Activated CD4-positive, alpha-beta T cell treated with anti-CD3 and anti-CD28 coated beads, Interleukin-2, amount 50 U/mL, for 1 hour (primary cell): ENCODE data around the gene SRCAP.

ENCODE experiments used
- DNase-seq: peaks from one replicate; pipeline ENCODE4 v3.0.0-alpha.2; 2020

Gene SRCAP

DNA sequence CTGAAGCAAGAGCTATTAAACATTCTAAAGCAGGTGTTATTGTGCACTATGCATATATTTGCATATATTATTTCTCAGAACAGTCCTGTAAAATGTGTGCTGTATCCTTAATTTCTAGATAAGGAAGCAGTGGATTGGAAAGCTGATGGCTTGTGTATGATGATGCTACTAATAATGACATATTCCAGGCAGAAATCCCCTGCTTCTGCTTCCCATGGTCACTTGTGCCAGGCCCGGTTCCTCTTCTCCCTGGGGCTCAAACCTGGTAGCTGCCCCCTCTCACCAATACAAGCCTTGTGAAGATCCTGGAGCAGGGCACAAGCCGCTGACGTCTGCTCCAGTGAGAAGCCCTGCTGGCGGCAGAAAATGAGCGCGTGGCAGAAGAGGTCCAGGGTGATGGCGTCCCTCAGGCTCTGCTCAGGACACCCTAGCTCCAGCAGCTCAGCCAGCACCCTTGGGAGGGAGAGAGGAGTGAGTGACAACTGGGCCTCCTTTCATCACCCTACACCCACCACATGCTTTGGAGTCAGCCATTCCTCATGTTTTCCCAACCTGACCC, 61.1 kb downstream of the SRCAP start:
- no peak for DNase-seq

DNA sequence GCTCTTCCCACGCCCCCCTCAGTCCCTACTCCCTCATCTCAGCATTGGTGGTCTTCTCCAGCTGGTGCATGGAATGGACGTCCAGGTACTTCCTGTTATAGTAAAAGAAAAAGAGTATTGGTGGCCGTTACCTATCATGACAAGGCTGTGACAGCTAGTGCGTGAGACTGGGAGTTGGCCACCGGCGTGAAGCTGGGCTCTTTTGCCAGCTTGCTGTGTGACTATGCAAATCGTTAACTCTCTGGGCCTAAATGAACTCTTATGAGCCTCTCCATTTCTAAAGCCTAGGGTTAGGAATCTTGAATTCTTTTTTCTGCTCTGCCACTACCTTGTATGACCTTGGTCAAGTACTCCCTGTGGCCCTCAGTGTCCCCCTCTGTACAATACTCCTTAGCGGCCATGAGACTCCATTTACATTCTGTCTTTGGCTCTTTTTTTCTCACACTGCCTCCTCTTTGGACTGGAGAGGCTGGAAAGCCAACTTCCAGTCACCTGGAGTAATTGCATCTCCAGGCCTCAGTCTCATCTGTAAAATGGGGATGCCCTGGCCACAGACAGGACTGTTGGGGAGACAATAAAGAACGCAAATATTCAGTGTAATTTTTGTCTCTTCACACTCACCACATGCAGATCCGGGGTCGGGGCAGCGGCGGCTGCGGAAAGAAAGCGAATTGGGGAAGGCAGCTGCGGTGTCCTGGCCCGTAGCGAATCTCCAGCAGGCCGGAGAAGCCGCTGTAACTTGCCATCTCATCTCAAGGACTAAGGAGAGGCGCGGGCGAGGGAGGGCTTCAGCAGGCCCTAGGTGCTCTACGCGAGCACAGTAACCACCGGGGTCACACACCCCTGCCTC, 61.8 kb downstream of the SRCAP start:
- no peak for DNase-seq

DNA sequence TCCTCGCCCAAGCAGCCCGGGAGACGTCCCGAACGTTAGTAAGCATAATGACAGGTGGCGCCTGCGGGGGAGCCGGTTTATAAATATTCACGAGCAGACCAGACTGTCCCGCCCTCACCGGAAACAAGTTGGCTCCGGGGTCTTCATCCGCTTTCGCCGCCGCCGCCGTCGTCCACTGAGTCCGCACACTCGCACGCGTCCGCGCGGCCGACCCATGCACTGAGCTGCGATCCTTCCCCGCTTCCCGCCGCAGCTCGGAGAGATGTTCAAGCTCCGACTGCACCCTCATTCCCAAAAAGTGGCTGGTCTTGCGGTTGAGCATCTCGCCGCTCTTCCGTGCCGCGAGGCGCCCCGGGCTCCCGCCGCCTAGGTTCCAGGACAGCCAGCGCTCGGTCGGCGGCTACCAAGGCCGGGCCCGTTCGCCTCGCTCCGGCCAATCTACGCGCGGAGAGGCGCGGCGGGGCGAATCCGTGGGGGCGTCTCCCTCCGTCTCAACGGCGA, 62.5 kb downstream of the SRCAP start:
- DNase-seq, result peak; percentile 28

DNA sequence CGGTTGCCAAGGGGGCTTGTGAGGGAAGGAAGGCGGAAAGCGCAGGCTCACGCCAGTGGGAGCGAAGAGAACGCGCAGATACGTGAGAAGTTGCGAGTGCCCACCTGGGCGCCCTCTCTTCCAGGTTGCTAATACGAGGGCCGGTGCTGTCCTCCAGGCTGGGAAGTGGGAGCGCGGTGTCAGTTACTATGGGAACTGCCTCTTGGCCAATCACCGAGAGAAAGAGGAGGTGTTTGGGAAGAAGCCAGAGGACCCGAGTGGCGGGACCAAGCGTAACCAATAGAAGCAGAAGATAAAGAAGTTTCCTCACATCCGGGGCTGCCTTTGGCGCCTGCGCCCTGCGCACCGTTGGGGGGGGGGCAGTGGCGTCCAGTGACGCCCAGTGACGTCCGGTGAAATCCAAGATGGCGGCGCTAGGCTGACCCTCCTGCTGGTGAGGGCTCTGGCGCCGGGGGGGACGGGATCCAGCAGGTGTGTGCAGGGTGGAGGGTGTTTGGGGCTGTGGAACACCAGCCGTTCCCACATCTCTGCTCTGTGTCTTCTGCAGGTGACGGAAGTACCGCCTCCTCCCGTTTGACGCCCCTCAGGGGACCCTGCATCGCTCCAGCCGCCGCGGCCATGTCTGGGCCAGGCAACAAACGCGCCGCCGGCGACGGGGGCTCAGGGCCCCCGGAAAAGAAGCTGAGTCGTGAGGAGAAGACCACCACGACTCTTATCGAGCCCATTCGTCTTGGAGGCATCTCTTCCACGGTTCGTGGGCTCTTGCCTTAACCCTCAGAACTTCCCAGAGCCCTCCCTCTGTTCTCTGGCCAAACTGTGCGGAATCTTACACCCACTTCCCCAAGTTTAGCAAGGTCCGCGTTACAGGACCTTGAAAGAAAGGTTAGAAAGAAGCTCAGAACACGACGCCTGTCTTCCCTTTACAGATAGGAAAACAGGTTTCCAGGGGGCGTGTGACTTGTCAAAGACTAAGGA, 63.2 kb downstream of the SRCAP start, which contains the start of the genes CFAP119 and RNF40:
Gene CFAP119 (minus strand): TSS at position 135 of the 975 bp plus-strand sequence. CDS start 314 bp downstream, outside the sequence.
Gene RNF40 (plus strand): TSS at position 395 of the 975 bp plus-strand sequence. CDS start 224 bp downstream, at position 619.
- peak; percentile 81 for DNase-seq

DNA sequence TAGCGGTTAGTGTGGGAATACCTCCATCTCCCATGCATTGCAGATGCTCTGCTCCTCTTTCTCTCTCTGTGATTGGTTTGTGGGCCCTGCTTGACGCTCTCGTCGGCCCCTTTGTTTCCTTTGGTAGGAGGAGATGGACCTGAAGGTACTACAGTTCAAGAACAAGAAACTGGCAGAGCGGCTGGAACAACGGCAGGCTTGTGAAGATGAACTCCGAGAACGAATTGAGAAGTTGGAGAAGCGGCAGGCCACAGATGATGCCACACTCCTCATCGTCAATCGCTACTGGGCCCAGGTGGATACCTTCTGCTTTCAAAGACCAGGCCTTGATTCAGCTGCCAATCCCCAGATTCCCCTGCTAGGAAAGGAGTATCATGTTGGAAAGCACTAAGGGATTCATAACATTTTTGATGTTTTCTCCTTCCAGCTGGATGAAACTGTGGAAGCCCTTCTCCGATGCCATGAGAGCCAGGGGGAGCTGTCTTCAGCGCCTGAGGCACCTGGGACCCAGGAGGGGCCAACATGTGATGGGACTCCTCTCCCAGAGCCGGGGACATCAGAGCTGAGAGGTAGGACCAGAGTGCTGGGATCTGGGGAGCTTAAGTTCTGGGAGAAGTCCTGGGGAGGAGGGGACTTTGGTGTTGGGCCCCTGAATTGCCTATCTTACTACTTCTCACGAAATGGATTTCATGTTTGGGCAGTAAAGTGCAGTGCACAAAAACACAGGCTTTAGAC, 64.2 kb downstream of the SRCAP start:
- DNase-seq, result no peak

DNA sequence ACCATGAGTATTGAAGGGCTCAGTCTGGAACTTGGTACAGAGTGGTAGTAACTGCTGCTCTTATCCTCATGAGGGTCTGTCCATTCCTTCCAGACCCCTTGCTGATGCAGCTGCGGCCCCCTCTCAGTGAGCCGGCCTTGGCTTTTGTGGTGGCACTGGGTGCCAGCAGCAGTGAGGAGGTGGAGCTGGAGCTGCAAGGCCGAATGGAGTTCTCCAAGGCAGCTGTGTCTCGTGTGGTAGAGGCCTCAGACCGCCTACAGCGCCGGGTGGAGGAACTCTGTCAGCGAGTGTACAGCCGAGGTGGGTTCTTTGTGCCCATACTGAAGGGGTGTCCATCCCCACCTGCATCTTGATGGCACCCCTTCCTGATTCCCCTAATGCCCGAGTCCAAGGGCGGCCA, 65.1 kb downstream of the SRCAP start:
- DNase-seq, result no peak

DNA sequence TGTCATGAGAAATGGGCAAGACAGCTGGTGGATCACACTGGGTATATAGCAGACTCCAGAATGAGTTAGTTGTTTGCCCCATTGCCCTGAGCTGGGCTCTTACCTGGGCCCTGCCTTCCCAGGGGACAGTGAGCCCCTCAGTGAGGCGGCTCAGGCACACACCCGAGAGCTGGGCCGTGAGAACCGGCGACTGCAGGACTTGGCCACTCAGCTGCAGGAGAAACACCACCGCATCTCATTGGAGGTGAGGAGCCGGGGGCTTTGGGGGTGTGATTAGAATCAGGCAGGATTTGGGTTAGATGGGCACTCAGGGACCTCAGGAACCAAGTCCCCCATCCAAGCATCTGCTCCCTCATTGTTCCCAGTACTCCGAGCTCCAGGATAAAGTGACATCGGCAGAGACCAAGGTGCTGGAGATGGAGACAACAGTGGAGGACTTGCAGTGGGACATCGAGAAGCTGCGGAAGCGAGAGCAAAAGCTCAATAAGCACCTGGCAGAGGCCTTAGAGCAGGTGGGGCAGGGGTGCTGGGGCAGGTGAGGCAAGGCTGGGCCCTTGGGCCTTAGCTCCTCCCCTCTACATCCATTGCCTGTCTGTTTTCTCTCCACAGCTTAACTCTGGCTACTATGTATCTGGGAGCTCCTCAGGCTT, 66.0 kb downstream of the SRCAP start:
- DNase-seq, result no peak

DNA sequence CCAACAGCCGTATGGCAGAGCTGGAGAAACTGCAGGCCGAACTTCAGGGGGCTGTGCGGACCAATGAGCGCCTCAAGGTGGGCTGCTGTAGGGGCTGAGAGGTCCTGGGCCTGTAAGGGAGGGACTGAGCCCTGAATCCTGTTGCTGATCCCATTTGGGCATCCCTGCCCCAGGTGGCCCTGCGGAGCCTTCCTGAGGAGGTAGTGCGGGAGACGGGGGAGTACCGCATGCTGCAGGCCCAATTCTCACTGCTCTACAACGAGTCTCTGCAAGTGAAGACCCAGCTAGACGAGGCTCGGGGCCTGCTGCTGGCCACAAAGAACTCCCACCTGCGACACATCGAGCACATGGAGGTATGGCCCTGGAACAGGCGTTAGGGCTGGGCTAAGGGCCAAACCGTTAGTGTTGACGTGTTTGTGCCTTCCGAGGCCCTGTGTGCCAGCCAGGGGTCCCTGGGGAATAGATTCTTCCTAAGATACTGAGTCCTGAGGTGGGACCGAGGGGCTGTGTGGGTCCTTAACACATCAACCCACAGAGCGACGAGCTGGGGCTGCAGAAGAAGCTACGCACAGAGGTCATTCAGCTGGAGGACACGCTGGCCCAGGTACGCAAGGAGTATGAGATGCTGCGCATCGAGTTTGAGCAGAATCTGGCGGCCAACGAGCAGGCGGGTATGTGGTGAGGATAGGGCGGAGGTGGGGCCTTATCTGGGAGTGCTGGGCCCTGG, 67.4 kb downstream of the SRCAP start:
- no peak for DNase-seq

DNA sequence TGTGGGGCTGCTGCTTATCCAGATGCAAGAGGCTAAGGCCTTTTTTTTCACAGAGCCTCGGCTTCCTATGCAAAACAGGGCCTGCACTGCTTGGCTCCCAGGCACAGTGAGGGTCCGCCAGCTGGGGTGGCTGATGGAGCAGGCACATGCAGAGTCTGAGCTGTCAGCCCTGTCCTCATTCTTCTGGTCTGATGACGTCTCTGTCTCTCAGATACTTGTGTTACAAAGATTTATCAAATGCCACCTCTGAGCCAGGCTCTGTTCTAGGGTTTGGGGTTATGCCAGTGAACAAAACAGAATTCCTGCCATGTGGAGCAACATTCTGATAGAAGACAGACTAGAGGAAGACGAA, 67.9 kb downstream of the SRCAP start:
- no peak for DNase-seq

DNA sequence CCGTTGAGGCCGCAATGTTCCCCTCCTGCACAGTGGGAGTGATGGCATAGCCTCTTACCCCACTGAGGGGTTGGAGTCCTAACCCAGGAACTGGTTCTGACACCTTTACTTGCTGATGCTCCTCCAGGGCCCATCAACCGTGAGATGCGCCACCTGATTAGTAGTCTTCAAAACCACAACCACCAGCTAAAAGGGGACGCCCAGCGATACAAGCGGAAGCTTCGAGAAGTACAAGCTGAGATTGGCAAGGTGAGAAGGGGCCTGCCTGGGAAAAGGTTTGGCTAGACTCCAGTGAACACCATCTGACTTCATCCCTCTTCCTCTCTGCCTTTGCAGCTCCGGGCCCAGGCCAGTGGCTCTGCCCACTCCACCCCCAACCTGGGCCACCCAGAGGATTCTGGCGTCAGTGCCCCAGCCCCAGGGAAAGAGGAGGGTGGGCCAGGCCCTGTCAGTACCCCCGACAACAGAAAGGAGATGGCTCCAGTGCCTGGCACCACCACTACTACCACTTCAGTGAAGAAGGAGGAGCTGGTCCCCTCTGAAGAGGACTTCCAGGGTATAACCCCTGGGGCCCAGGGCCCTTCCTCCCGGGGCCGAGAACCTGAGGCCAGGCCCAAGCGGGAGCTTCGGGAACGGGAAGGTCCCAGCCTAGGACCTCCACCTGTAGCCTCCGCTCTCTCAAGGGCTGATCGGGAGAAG, 68.9 kb downstream of the SRCAP start:
- no peak for DNase-seq

DNA sequence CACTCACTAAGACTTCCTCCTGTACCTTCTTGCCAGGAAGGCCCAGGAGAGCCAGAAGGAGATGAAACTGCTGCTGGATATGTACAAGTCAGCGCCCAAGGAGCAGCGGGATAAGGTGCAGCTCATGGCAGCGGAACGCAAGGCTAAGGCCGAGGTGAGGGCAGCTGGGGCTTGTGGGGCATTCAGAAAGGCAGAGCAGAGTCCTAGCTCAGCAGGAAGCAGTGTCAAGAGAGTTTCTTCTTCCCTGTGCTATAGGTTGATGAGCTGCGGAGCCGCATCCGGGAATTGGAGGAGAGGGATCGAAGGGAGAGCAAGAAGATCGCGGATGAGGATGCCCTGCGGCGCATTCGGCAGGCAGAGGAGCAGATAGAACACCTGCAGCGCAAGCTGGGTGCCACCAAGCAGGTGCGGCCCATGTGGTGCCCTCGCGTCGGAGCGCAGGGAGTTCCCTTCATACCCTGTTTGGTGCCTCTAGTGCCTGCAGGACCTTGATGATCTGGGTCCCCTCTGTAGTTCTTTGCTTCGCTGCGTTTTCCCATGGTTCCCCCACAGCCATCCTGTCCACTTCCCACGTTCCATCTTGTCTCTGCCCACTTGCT, 69.7 kb downstream of the SRCAP start:
- no peak for DNase-seq

DNA sequence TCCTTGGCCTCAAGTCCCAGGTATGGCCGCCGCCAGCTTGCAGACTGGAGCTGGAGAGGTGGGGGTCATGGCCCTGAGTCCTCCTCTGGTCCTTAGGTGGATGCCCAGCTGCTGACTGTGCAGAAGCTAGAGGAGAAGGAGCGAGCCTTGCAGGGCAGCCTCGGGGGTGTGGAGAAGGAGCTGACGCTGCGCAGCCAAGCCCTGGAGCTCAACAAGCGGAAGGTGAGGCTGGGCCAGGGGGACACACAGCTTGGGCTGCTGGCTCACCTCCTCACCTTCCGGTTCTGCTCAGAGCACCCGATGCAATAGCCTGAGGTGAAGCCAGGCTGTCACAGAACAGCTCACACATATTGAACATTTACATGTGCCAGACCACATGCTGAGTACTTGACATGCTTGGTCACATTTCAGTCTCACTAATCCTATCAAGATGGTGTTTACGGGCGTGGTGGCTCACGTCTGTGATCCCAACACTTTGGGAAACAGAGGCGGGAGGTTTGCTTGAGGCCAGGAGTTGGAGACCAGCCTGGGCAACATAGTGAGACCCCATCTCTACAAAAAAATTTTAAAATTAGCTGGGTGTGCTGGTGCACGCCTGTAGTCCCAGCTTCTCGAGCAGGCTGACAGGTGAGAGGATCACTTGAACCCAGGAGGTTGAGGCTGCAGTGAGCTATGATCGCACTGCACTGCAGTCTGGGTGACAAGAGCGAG, 70.6 kb downstream of the SRCAP start:
- DNase-seq, result no peak

DNA sequence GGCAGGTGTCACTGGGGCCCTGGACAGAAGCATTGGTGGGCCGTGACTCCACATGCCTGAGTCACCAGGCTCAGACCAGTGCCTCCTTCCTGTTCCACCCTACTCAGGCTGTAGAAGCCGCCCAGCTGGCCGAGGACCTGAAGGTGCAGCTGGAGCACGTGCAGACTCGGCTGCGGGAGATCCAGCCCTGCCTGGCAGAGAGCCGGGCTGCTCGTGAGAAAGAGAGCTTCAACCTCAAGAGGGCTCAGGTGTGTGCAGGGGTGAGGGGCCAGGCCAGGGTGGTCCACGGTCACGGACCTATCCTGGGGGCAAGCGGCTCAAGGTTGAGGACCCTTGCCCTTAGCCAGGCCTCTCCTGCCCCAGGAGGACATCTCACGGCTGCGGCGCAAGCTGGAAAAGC, 72.8 kb downstream of the SRCAP start:
- no peak for DNase-seq

DNA sequence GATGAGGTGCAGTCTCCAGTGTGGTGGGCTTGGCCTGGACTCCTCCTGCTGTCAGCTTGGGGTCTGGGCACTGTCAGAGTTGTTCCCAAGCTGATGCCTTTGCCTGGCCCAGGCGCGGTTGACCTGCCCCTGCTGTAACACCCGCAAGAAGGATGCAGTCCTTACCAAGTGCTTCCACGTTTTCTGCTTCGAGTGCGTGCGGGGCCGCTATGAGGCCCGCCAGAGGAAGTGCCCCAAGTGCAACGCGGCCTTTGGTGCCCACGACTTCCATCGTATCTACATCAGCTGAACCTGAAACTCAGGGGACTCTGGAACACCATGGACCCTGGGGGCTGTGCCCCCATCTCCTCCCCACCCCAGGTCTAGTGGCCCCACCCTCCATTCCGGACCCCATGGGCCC, 74.9 kb downstream of the SRCAP start:
- no peak for DNase-seq

DNA sequence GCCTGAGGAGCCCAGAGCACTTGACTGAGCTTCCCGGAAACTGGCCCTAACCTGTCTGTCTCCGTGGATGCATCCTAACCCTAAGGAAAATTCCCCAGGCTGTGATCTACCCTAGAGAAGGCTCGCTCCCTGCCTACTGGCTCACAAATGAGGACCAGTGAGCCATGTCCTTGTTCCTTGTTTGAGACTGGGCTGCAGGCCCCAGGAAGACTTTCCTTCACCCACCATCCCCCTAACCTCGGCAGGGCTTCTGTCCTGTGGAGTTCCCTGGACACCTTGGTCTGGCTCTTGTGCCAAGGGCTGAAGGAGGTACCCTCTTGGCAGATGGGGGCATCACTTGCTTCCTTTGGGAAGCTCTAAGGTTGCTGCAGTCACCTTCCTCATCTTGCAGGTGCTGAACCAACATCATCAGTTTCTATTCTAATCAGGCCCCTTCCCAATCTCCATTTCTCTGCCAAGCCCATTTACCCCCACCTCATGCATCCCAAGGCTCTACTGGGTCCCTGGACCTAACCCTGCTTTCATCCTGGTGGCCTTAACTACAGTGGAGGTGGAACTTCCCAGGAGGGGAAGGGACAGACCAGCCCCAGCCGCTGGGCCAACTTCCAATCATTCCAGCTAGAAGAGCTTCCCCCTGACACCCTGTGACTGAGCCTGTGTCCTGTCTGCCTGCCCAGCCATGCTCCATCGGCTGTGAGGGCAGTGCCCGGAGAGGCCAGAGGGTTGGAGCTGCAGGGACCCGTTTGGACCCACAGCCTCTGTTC, 75.6 kb downstream of the SRCAP start:
- DNase-seq, result no peak

DNA sequence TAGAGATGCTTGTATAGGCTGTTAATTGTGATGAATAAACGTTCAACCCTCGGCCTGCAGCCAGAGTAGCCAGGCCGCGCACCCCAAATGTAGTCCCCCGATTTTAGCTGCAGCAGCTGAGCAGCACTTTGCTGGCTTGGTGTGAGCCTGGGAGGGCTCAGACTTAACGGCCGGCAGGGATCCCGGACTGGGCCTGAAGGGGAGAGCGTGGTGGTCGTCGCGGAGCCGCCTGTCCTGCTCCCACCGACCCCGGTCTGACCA, 76.1 kb downstream of the SRCAP start:
- no peak for DNase-seq

DNA sequence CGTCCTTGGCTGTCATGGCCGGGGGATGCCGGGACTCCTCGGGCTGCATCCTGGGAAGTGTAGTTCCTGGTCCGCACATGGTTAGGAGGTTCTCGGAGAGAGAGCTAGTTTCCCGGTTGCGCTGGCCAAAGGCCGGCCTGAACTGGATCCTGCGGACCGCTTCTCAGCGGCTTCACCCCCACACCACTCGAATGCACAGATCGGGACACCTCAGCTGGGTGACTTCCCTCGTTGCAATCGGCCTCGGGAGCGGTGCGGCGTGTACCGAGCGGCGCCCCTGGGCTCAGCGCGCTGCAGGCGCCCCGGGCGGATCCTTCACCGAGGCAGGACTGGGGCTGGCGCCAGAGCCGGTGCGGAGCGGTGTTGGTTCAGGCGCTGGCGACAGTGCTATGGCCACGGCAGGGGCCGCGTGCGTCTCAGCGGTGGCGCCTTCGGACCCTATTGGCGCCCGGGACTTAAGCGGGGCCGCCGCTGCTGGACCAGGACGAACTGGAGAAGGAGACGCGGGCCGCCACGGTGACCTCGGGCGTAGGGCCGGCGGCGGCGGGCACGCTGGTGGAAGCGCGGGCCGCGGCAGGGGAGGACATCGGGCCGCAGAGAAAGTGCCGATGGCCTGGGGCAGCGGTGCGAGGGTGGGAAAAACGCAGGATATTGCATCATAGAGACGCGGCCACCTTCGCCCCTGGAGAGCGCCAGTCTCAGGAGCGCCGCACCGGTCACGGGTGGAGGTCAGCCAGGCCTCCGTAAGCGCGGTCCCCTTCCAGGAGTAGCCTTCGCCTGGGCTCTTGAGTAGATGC, 76.6 kb downstream of the SRCAP start:
- peak; percentile 52 for DNase-seq
